GM18867 (cell line): ENCODE measurements around the gene AKAP5.
A peak's percentile ranks its signal among the peaks of the same experiment; 100 is the strongest.

ENCODE experiments used
- ATAC-seq: cut with Tn5 transposase; IDR thresholded peaks from one replicate; pipeline ENCODE4 v1.9.1; 2021; ENCODE audit warnings: mild to moderate bottlenecking, moderate library complexity; ENCODE audit not compliant: unreplicated experiment

Gene AKAP5

DNA sequence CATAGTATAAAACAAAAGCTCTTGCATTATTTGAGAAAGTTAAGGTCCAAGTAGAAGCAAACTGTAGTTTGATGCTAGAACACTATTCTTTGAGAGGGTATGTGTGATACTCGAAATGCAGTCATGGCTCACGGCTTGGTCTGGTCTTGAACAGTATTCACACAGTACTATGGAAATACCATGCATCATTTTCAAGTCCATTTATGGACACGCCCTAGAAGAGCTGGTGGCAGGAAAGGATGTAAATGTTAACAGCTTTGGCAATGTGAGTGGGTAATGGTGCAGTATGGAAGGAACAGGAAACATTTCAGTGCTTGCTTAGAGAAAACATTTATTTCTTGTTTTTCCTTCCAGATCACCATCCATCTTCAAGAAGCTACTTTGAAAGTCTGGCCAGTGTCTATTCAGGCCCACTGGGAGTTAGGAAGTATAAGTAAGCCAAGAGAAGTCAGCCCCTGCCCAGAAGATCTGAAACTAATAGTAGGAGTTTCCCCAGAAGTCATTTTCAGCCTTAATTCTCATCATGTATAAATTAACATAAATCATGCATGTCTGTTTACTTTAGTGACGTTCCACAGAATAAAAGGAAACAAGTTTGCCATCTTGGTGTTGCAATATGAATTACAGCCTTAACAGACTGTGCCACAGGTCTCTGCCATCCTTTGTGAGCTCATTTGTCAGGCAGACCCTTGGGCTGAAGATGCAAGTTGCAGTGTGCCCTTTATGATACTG lies 5.7 kb upstream of the AKAP5 start:
- no peak for ATAC-seq

DNA sequence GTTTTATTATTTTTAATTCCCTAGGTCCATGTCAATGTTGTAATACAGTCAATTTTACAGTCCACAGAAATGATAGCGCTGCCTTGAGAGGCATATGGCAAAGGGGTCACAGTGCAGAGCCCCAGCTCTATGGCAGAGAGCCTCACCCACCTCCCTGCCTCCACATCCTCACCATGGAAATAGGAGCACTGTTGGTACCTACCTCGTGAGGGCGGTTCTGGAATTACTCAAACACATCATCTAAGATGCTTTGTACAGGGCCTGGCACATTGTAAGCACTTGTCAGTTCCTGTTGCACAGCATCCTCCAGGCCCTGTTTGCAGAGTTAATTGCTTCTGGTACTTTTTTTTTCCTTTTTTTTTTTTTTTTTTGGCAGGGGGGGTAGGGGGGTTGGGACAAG lies 4.1 kb upstream of the AKAP5 start:
- ATAC-seq, result no peak

DNA sequence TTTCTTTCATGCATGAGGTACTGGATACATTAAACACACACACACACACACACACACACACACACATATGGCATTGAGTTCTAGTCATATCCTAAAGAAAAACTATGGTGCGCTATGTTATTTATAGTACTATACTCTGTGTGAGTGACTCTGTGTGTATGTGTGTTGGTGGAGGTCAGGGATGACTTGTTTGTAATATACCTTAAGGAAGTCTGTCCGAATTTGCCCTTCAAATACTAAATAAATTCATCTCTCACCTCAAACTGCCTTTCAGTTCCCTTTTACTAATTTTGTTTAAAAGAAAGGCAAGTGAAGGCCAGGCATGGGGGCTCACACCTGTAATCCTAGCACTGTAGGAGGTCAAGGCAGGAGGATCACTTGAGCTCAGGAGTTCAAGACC lies 2.1 kb upstream of the AKAP5 start:
- ATAC-seq, result no peak

DNA sequence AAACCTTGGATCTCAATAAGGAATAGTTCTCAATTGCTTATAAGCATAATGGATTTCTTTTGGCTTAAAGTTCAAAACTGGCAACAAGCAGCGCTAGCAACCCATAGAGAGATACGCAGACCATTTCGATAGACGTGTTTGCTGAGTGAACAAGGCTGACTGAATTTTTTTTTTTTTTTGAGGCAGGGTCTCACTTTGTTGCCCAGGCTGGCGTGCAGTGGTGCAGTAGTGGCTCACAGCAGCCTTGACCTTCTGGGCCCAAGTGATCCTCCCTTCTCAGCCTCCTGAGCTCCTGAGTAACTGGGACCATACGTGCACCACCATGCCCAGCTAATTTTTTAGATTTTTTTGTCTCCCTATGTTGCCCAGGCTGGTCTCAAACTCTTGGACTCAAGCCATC lies 1.4 kb upstream of the AKAP5 start:
- no peak for ATAC-seq

DNA sequence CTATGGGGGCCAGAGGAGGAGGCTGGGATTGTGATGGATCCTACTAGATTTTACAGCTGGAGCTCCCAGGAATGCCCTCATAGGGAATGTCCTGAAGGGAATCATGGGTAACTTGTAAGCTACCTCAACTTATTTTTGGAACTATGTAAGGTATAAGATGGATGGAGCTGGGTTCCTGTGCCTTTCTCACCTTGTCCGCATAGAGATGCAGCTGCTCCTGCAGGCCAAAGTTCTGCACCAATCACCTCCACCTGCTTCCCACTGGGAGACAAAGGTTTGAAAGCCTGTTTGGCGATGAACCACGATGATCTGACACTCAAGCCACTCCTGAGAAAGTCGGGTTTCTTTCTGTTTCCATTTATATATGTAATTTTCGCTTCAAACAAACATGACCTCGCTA lies 648 bp upstream of the AKAP5 start:
- ATAC-seq, result peak; percentile 23

DNA sequence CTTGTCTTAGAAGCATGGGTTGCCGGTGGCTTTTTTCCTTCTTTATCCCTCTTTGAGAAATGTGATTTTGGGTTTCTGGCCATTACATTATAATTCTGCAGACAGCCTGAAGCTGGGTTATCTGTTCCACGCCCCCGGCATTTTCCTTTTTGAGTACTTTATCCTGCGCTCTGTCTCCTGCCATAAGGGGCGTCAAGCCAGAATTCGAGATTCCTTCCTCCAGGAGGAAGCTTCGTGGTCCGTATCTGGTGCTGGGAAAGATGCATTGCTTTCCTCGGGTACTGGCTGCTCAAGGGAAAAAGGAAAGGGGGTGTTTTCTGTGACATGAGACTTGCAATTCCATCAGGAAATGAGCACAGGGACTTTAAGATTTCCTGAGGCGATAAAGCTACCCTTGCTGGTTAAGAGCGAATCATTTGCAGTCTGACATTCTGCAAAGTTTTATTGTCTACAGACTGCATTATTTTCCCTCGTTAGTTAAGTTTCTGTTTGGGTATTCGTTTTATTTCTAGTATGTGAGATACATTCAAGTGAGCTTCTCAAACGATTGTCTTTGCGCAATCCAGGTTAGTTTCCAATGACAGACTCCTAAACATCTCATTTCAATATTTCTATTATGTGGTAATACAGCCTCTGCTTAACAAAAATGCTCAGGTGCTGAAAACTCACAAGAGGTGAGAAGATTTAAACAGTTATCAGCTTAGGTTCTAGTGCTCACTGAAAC lies 694 bp downstream of the AKAP5 start:
- no peak for ATAC-seq

DNA sequence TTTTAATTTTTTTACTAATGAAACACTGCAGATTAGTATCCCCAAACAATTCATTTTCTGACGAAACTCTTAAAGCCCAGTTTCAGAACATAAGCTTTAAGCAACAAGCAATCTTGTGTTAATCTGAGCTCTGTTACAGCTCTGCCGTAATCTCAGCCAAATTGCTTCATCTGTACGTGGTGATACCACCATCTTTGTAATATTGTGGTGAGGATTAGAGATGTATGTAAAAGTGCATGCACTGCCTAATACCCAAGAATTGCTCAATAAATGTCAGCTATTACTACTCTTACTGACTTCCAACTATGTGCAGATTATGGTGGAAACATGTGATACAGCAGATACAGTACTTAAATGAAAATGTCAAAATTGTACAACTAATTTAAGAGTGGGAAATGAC lies 1.8 kb downstream of the AKAP5 start:
- no peak for ATAC-seq

DNA sequence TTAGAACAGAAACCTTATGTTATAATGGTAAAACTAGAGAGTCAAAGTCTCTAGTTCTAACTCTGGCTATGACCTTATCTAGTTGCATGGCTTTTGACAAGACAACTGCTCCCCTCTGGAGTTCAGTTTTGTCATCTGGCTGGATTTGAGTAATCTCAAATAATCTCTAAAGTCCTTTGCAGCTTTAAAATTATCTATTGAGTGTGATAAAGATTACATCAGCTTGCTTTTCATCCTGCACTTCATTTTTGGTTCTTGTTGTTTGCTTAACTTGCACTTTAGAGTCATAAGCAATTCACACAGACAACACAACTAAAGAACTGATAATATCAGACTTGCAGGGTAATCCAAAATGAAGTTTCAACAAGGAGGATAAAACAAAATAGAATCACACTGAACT lies 2.3 kb downstream of the AKAP5 start:
- ATAC-seq, result no peak

DNA sequence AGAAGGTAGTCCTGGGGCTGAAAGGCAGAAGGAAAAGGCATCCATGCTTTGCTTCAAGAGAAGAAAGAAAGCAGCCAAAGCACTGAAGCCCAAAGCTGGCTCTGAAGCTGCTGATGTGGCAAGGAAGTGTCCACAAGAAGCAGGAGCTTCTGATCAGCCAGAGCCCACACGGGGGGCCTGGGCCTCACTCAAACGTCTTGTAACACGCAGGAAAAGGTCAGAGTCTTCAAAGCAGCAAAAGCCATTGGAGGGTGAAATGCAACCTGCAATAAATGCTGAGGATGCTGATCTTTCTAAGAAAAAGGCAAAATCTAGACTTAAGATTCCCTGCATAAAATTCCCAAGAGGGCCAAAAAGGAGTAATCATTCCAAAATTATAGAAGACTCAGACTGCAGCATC lies 3.2 kb downstream of the AKAP5 start:
- no peak for ATAC-seq

DNA sequence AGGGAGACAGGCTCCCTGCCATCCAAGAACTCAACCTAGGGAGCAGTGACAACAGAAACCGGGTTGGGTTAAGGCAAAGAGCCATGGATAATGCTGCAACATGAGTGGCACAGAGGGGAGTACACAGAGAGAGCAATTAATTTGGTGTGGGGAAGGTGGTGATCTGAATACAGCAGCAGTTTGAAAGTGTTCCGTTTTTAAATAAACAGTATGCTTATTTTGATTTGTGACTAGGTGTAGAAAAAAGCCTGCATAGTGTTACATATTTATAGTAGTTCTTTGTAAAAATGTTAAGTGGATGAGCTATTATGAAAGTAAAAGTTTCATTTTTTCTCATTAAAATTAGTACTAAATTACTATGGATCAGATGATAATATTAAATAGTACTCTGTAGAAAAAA lies 8.7 kb downstream of the AKAP5 start:
- ATAC-seq, result no peak

DNA sequence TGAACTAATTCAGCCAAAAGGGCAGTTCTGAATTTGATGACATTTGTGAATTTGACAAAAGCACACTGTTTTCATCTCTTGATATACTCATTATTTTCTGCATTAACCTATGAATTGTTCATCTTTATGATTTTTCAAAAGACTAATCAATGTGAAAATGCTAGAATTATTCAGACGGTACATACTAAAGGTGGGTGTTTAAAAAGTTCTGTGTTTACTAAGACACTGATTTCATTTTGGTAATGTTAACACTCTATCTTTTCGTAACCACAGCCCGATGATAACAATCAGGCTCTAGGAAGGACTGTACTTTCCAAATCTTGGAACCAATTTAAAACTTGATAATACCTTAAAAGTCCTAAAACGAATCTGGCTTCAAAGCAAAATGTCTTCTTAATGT lies 9.4 kb downstream of the AKAP5 start:
- no peak for ATAC-seq

DNA sequence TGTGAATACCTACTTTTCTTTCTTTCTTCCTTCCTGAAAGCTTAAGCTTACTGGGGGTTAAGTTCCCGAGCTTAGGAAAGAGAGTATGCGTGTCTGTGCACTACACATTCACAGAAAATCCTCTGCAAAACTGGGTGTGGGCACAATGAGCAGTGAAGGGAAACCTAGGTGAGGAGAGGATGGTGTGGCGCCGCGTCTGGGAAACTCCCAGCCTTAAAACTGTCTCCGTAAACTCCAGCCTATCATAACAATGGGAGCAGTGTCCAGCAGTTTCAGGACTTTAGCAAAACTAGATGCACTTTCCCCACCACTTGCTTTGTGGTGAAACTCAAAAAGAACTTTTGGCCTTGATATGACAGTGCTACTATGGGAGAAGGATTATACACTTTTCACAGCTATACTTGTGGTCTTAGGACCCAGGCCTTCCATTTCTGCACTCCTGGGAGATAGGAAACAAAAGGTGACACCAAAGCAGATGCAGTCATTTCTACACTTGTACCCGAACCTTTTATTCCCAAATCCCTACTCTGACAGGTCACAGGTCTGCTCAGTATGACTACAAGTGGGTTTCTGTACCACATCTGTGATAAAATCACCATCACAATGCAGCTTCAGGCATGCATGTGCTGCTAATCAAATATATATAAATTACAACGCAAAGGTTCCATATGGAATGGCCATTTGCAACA lies 10.4 kb downstream of the AKAP5 start:
- ATAC-seq, result no peak

DNA sequence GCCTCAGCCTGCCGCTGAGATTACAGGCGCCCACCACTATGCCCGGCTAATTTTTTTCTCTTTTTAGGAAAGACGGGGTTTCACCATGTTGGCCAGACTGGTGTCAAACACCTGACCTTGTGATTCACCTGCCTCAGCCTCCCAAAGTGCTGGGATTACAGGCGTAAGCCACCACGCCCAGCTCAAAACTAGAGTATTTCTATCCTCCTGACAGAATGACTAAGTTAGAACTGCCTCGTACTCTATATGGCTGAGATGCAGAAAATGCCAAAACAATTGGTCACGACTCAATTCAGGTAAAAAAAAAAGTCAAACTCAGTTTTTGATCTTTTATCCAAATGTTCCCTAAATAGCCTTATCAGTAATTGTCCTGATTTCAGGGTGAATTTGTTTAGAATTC lies 11.1 kb downstream of the AKAP5 start:
- no peak for ATAC-seq

DNA sequence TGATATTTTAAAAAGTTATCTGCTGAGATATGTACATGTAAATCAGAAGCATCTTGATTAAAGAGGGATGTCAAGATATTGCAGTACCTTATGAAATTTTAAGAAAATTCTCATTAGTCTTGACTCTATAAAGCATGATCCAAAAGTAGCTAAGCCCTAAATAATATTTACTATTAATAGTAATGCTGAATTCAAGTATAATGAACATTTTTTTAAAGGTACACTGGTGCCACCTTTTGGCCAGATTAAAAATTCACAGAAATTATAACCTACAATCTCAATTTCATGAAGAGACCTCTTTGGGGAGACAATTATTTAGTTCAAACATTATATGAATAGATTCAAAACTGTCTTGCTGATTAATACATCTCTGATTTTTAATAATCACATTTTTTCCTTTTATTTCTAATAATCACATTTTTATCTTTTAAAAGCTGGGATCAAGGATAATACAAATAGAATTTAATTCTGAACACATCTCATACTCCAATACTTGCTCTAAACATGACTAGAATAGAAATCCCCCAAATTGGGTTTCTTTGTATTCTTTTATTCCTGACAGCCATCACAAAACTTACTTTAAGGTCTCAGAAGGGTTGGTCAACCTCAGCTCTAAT lies 13.4 kb downstream of the AKAP5 start:
- ATAC-seq, result no peak

DNA sequence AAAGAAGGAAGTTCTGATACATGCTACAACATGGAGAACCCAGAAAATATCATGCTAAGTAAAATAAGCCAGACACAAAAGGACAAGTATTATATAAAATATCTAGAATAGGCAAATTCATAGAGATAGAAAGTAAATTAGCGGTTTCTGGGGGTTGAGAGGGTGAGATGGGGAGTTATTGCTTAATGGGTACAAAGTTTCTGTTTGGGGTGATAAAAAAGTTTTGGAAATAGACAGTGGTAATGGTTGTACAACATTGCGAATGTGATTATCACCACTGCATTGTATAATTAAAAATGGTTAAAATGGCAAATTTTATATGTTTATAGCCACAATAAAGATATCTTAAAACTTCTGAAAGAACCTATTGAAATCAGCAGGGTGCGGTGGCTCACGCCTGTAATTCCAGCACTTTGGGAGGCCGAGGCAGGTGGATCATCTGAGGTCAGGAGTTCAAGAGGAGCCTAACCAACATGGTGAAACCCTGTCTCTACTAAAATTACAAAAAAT lies 23.3 kb downstream of the AKAP5 start:
- ATAC-seq, result no peak

DNA sequence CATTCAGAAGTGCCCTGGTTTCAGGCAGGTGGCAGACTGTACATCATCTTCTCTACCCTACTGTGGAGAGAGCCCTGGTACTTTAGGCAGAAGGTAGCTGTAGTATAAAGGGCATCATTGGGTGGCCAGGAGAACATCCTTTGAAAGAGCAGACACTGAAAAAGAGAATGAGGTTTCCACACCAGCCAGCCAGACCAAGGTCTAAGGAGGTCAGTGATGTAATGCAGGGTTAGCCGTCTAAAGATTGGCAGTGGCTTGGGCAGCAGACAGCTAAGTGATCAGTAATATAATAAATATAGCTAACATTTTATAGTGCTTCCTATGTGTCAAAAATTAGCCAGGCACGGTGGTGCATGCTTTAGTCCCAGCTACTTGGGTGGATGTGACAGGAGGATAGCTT lies 26.3 kb downstream of the AKAP5 start:
- ATAC-seq, result no peak

DNA sequence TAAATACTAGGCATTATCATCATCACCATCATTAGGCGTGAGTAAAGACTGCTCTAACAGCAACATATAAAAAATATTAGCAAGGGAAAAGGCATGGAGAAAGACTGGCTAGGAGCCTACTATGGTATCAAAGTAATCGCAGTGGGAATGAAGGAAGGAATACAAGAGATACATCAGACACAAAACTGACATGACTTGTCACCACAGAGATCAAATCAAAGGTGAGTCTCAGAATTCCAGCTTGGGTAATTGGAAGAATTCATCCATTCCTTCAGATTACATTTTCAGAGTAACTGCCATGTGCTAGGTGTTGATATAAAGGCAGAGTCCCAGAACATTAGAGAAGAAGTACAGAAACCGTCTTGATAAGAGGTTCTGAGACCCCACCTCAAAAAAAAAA lies 28.2 kb downstream of the AKAP5 start:
- no peak for ATAC-seq

DNA sequence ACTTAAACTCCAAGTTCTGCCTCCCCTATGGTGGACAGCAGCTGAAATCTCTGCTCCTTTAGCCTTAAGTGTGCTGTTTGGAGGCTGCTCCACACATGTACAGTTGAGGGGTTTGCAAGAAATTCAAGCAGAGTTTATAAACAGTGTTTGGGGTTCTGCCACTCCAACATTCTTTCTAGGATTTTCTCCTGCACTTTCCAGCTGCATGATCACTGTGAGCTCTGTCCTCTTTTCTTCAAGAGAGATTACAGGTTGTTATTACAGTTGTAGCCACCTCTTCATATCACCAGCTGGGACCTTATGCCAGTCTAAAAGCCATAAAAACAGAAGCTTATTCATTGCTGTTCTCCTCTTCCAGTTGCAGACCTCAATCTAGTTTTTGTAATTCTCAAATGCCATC lies 30.0 kb downstream of the AKAP5 start:
- no peak for ATAC-seq

DNA sequence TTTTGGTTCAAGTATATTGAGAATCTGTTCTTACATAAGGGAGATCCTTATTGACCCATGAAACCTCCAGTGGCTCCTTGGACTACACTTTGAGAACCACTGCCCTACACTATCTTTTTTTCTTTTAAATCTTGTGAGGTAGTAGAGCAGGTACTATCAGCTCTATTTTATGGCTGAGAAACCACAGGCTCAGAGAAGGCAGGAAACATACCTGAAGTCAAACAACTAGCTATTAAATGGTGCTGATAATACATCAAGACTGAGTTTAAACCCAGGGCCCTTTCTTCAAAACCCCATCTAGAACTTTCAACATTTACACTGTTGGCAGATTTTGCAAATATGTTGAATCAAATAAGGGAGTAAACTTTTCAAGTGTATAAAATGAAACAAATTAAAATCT lies 31.5 kb downstream of the AKAP5 start:
- no peak for ATAC-seq

DNA sequence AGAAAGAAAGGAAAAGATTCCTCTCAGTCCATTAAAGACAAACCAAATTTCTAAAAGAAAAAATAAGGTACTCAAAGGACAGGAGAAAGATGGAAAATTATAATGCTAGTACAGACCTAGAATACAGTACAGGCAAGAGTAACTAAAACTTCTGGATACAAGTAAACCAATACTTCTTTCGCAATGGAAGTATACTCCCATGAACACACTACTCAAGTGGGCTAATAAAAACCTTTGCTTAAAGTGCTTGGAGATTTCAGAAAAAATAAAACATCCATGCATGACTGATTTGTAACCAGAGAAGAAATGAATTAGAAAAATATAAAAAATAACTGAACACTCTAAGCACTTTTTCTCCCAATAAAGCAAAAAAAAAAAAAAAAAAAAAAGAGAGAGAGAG lies 34.8 kb downstream of the AKAP5 start:
- ATAC-seq, result no peak

DNA sequence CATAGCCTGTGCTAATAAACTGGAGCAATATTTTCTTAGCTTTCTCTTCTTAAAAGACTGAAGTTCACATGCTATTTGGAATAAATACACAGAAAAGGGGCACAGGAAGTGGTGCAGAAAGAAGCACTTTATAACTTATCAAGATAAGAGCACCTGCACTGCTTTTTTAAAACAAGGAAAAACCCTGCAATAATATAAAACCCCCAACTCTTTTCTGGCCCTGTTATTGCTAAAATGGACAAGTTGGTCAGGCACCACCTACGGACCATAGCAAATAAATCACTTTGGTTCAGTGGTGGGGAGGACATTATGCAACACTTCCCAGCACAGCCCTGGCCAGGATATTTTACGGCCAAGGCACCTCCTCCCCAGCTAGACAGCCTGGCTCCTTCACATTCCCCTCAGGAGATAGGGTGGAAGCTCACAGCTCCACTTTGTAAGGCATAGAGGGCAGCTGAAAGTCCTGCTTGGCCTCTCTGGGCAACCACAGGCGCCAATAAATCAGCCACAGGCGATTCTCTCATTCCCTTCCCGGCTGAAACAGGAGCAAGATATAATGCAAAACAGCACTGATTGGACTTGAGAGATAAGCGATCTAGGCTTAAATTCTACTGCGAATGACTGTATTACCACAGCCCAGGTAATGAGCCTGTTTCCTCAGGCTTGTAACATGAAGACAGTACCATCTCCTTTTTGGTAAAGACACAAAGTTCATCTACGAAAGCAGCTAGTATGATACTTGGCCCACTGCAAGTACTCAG lies 36.3 kb downstream of the AKAP5 start:
- ATAC-seq, result no peak
